Stimulated activated CD8-positive, alpha-beta memory T cell treated with anti-CD3 and anti-CD28 coated beads, Interleukin-7, amount 100 ng/mL, for 24 hours (primary cell): ENCODE data around the gene EIF3C.
"Not testable (repeated sequence)": the region's sequence is repeated elsewhere in the genome, so short reads cannot be mapped to it uniquely, and the experiment has no call there.

Experiments used
- DNase-seq: peaks from one replicate; pipeline ENCODE4 v3.0.0-alpha.2; 2020; ENCODE audit warnings: low read depth

The EIF3C gene

DNA sequence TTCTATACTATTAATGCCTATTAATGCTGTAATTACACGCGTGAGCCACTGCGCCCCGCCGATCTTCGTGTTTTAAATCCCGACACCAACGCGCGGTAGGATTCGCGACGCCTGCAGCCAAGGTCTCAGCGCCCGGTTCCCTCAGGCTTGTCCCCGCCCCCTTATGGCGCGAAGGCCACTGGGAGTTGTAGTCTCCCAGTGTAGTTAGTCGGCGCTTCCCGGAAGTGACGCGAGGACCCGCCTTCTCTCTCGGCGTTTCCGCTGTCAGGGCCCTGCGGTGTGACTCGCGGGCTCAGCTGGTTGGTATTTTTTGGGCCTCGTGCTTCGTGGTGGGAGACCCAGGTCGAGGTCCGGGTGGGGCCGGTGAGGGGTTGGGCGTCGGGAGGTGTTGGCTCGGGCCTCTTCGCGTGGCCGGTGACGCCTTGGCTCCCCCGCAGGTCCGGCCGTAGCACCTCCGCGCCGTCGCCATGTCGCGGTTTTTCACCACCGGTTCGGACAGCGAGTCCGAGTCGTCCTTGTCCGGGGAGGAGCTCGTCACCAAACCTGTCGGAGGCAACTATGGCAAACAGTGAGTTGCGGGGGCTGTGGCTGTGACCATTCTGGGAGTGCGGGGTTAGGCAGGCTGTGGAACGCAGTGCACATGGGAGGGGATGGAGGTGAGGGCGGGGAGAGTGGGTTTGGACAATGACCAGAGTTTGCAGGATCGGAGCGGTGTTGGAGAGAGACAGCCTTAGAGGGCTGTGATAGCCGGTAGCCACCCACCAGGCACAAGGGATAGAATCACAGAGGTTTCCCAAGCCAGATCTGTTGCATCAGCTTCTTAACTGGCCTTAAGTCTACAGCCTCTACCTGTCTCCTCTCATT is at the start of gene EIF3C:
Gene EIF3C (plus strand): TSS at position 245 of the 864 bp plus-strand sequence. CDS start 223 bp downstream, at position 468.
- not testable (repeated sequence) for DNase-seq

- DNase-seq = not testable (repeated sequence)
Measured at GRCh38 chr16:28666264-28666663, 45.0 kb upstream of the EIF3C start.

GRCh38 chr16:28667480-28667879 is 43.8 kb upstream of the EIF3C start:
- DNase-seq = not testable (repeated sequence)

- not testable (repeated sequence) for DNase-seq
Measured at GRCh38 chr16:28668199-28668598, 43.1 kb upstream of the EIF3C start.

DNA sequence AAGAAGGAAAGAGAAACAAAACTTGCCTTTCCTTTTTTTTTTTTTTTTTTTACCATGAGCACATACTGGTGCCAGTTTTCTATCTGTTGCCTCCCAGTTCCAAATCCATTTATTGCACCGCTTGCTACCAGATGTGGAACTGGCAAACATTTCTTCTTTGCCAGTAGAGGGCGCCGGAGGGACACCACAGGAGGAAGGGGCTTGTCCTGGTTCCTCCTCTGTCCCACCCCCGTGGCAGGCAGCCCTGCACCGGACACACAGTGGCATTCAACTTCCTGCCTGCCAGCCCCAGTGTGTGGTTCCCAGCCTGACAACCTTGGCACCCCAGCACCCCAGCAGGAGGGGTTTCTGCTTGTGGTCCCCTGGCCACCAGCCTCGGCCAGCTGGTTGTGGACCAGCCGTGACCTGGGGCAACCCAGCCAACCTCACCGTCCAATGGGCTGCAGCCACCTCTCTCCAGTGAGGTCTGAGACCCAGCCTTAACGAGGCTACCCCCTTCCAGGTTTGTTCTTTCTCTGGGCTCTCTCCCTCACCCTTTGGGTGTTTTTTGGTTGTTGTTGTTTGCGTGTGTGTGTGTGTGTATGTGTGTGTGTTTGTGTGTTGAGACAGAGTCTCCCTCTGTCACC is 22.8 kb upstream of the EIF3C start:
- DNase-seq = not testable (repeated sequence)

DNA sequence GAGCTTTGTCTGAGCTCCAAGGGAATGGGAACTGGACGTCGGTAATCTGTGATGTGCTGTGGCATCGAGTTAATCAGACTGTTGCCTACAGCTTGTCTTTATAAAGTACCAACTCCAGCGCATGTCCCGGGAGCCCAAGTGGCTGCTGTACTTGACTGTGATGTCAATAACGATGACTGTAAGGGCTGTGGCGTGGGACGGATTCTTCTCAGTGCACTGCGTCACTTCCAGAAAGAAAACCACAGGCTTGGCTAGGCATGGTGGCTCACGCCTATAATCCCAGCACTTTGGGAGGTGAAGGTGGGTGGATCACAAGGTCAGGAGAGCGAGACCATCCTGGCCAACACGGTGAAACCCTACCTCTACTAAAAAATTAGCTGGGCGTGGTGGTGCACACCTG is 21.8 kb upstream of the EIF3C start:
- DNase-seq = not testable (repeated sequence)

DNA sequence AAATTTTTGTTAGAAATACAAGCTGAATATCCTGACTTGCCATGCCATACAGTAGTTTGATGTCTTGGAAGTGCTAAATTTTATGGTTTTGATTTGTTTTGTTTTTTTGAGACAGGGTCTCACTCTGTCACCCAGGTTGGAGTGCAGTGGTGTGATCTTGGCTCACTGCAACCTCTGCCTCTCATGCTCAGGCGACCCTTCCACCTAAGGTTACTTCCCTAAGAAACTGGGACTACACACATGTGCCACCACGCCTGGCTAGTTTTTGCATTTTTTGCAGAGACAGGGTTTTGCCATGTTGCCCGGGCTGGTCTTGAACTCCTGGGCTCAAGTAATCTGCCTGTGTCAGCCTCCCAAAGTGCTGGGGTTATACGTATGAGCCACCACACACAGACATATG is 19.5 kb upstream of the EIF3C start:
- not testable (repeated sequence) for DNase-seq

DNA sequence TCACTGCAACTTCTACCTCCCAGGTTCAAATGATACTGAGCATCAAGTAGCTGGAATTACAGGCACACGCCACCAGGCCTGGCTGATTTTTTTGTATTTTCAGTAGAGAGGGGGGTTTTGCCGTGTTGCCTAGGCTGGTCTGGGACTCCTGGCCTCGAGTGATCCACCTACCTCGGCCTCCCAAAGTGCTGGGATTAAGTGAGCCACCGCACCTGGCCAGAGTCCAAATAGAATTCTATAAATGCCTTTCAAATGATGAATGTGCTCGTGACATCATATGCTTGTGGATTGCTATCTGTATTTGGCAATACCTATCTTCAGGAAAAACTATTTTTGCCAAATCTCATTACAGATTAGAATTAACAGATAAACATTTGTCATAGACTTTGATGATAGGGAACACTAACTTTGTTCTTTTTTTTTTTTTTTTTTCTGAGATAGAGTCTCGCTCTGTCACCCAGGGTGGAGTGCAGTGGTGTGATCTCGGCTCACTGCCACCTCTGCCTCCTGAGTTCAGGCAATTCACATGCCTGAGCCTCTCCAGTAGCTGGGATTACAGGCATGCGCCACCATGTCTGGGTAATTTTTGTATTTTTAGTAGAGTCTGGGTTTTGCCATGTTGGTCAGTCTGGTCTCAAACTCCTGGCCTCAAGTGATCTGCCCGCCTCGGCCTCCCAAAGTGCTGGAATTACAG is 17.9 kb upstream of the EIF3C start:
- DNase-seq = not testable (repeated sequence)

GRCh38 chr16:28699792-28700191 is 11.5 kb upstream of the EIF3C start:
- DNase-seq = not testable (repeated sequence)

DNA sequence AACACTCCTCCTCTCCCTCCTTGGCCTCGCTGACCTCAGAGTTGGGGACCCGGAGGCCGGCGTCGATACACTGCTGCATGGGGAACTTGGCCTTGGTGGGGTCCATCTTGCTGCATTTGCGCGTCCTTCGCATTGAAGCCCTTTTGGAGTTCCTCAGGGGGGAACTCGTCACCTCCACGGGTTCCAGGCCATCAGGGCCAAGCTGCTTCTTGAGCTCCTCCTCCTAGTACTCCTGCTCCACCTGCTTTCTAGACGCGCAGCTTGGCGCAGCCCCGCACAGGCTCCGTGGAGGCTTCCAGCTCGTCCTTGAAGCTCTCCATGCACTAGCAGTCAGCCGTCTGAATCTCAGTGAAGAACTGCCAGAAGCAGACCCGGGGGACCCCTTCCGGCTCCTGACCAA is 10.9 kb upstream of the EIF3C start:
- not testable (repeated sequence) for DNase-seq

- DNase-seq = not testable (repeated sequence)
Measured at GRCh38 chr16:28701384-28701783, 9.9 kb upstream of the EIF3C start.

- not testable (repeated sequence) for DNase-seq
Measured at GRCh38 chr16:28704246-28704645, 7.0 kb upstream of the EIF3C start.

DNA sequence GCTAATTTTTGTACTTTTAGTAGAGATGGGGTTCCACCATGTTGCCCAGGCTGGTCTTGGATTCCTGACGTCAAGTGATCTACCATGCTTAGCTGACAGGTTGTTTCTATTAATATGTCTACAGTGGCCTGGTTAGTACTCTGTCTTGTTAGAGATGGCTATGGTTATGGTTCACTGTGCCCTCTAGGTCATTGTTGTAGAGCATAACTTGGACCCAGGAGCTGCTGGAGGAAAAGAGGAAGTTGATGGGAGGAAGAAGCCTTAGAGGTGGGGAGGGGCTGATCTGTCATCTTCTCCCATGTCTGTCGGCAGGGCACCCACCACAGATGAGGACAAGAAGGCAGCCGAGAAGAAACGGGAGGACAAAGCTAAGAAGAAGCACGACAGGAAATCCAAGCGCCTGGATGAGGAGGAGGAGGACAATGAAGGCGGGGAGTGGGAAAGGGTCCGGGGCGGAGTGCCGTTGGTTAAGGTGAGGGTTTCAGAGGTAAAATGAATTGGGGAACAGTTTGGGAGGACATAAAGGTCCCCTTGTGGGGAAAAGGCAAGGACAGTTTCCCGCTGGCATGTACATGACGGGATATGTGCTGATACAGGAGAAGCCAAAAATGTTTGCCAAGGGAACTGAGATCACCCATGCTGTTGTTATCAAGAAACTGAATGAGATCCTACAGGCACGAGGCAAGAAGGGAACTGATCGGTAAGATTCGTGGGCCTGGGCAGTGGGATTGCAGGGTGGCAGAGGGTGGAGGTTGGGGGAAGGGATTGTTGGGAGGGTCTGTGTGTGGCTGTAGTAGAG is 11.8 kb downstream of the EIF3C start:
- DNase-seq = not testable (repeated sequence)

DNA sequence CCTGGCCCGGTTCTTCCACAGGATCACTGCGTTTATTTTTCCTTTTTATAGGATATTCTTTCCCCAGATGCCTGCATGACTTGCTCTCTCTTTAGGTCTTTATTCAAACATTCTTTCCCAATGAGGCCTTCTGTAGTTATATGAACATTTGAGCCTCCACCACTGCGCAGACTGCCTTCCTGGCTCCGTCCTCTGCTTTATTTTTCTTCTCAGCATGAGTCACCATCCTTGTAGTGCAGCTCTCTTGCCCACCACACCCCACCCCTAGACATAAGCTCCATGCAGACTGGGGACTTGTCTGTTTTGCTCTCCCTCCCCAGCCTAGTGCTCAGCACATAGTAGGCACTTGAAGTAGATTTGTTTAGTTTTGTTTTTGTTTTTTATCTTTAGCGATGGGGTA is 20.0 kb downstream of the EIF3C start:
- not testable (repeated sequence) for DNase-seq

GRCh38 chr16:28732455-28733124 is 21.3 kb downstream of the EIF3C start:
- DNase-seq = not testable (repeated sequence)

DNA sequence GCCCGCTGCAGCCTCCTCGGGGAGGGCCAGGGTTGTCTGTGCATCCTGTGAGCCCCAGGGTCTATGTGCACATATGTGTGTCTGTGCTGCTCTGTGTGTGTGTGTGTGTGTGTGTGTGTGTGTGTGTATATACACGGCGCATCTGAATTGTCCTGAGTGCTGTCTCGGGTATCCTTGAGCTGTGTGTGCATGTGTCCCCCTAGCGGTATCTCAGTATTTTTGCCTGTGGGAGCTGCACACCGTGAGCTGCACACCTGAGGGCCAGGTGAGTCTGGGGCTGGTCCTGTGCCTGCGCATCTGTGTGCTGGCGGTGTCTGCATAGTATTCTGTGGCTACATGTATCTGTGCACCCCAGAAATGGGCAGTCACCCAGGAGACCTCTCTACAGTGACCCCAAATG is 28.5 kb downstream of the EIF3C start:
- not testable (repeated sequence) for DNase-seq

DNA sequence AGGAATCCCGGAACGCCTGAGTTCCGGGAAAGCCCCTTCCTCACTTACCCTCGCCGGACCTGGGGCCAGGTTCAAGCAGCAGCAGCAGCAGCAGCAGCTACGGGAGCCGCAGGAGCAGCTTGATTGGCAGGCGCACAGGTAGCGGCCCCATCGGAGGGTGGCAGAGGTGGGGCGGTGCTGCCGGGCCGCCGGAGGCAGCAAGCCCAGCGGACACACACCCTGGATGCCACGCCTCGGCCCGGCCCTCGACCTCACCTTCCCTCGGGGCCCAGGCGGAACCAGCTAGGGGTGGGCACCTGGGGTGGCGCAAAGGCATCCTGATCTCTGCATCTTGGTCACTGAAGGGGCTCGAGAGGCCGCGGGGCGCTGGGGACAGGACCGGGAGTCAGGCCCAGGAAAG is 29.4 kb downstream of the EIF3C start:
- DNase-seq = not testable (repeated sequence)

- DNase-seq = not testable (repeated sequence)
Measured at GRCh38 chr16:28741295-28741694, 30.0 kb downstream of the EIF3C start.

GRCh38 chr16:28746618-28747350 is 35.5 kb downstream of the EIF3C start:
- DNase-seq = not testable (repeated sequence)

GRCh38 chr16:28749997-28750465 is 38.8 kb downstream of the EIF3C start:
- DNase-seq = not testable (repeated sequence)
